GM13976 (cell line): ENCODE data around the gene GRK5.

Source experiments
- DNase-seq: peaks from one replicate; pipeline ENCODE4 v3.0.0; 2012; ENCODE audit warnings: low spot score
- CTCF ChIP-seq: IDR thresholded peaks from 2 replicates; pipeline ENCODE4 v1.5.1; 2012; ENCODE audit warnings: borderline replicate concordance, mild to moderate bottlenecking; ENCODE audit not compliant: insufficient read depth; ENCODE audit errors: extremely low read depth, missing control alignments, control extremely low read depth
- in situ Hi-C: fragments of 300-500 bp; cut with MboI; formaldehyde crosslinking; loops from one replicate; pipeline ENCODE4 v1.12.0; 2022; ENCODE audit warnings: low sequenced_read_pairs, mixed read lengths, inconsistent platforms; ENCODE audit not compliant: unreplicated experiment

Gene GRK5

GRCh38 chr10:119358152-119358512, 150.8 kb downstream of the GRK5 start:
- no peak for TF ChIP-seq CTCF
- in situ Hi-C loops, result no loop called here
- no peak for DNase-seq

- in situ Hi-C loops, result no loop called here
- no peak for DNase-seq
- TF ChIP-seq CTCF, result no peak
Measured at GRCh38 chr10:119358567-119358966, 151.2 kb downstream of the GRK5 start.

- in situ Hi-C loops, result no loop called here
- DNase-seq, result no peak
- no peak for TF ChIP-seq CTCF
Measured at GRCh38 chr10:119359025-119359424, 151.7 kb downstream of the GRK5 start.

GRCh38 chr10:119360181-119360921, 153.0 kb downstream of the GRK5 start:
- TF ChIP-seq CTCF, result no peak
- in situ Hi-C loops, result no loop called here
- no peak for DNase-seq

GRCh38 chr10:119361037-119361436, 153.7 kb downstream of the GRK5 start:
- no peak for TF ChIP-seq CTCF
- in situ Hi-C loops, result no loop called here
- no peak for DNase-seq

GRCh38 chr10:119362122-119362521, 154.8 kb downstream of the GRK5 start:
- no peak for TF ChIP-seq CTCF
- in situ Hi-C loops, result no loop called here
- no peak for DNase-seq
